Effector memory CD8-positive, alpha-beta T cell (primary cell): ENCODE data around the gene AFF3.
"Not testable (repeated sequence)": the region's sequence is repeated elsewhere in the genome, so short reads cannot be mapped to it uniquely, and the experiment has no call there.

Experiments
- ATAC-seq: fragments of 150-1000 bp; cut with Tn5 transposase; replicated peaks from 2 replicates; pipeline ENCODE4 v1.10.0; 2021; ENCODE audit warnings: mild to moderate bottlenecking, moderate library complexity
- DNase-seq, 3 experiments: peaks; one replicate each; pipeline ENCODE4 v3.0.0; 2021
- H3K27ac Mint-ChIP-seq, 2 donors: one replicate each; pipeline ENCODE4 v1.8.0; 2022; ENCODE audit warnings: mild to moderate bottlenecking in 2 of 2, mixed read lengths in 2 of 2, moderate library complexity in 2 of 2
- H3K27me3 Mint-ChIP-seq, 2 donors: one replicate each; pipeline ENCODE4 v1.8.0; 2022; ENCODE audit warnings: mixed read lengths in 2 of 2
- H3K36me3 Mint-ChIP-seq: one replicate; pipeline ENCODE4 v1.8.0; 2022; ENCODE audit warnings: mild to moderate bottlenecking, moderate library complexity, mixed read lengths; ENCODE audit not compliant: insufficient read depth
- H3K4me1 Mint-ChIP-seq, 2 donors: one replicate each; pipeline ENCODE4 v1.8.0; 2022; ENCODE audit warnings: low read depth in 2 of 2, mixed read lengths in 2 of 2
- H3K4me3 Mint-ChIP-seq, 2 donors: one replicate each; pipeline ENCODE4 v1.8.0; 2022; ENCODE audit warnings: mild to moderate bottlenecking in 2 of 2, mixed read lengths in 2 of 2, moderate library complexity in 2 of 2
- H3K9me3 Mint-ChIP-seq, 2 donors: one replicate each; pipeline ENCODE4 v1.8.0; 2022; ENCODE audit warnings: mixed read lengths in 2 of 2

Gene AFF3

DNA sequence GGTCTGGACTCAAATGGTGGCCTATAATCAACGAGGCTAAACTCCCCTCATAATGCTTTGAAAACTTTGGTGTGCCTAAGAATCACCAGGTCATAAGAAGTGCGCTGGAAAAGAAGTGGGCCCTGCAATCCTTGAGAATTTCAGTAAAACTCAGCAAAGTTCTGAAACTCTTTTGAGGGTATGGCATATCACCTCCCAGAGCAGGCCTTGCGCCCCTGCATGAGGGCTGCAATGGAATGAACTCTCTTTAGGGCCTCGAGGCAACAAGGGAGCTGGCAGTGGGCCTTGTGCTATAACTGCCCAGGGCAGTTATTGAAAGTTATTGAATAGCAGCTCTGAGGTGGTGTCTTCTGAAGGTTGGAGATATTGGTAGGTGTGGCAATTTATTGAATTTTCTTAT, 34.5 kb upstream of the AFF3 start:
- Mint-ChIP-seq H3K4me3 (no peak overlapping the region), H3K27ac (no peak overlapping the region), H3K27me3 (no peaks in the 10 kb centered on the region), H3K36me3 (no peaks in the 10 kb centered on the region), H3K9me3 (no peaks in the 10 kb centered on the region), H3K4me1 (no peaks in the 10 kb centered on the region)
- ATAC-seq (no peak), DNase-seq (no peak)

GRCh38 chr2:100174026-100174431, 31.6 kb upstream of the AFF3 start:
- Mint-ChIP-seq H3K36me3 (no peaks in the 10 kb centered on the region), H3K27me3 (no peaks in the 10 kb centered on the region), H3K9me3 (no peaks in the 10 kb centered on the region), H3K27ac (no peak overlapping the region), H3K4me3 (no peak overlapping the region), H3K4me1 (no peaks in the 10 kb centered on the region)
- ATAC-seq (no peak), DNase-seq (no peak)

DNA sequence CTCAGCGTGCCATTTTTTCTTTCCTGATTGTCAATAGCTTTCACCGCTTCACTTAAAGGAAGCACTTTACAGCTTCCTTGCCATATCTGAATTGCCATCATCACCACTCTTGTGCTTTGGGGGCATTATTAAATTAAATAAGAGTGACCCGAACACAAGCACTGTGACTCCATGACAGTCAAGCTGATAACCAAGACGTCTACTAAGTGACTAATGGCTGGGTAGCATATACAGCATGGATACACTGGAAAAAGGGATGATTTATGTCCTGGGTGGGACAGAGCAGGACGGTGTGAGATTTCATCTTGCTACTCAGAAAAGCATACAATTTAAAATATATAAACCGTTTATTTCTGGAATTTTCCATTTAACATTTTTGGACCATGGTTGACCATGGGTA, 24.3 kb upstream of the AFF3 start:
- Mint-ChIP-seq H3K4me1 (no peaks in the 10 kb centered on the region), H3K36me3 (no peaks in the 10 kb centered on the region), H3K9me3 (no peaks in the 10 kb centered on the region), H3K4me3 (no peak overlapping the region), H3K27ac (no peak overlapping the region), H3K27me3 (no peaks in the 10 kb centered on the region)
- ATAC-seq (no peak), DNase-seq (no peak)

GRCh38 chr2:100163605-100164004, 21.2 kb upstream of the AFF3 start:
- ATAC-seq, result no peak
- H3K27ac Mint-ChIP-seq, result no peak overlapping the region

DNA sequence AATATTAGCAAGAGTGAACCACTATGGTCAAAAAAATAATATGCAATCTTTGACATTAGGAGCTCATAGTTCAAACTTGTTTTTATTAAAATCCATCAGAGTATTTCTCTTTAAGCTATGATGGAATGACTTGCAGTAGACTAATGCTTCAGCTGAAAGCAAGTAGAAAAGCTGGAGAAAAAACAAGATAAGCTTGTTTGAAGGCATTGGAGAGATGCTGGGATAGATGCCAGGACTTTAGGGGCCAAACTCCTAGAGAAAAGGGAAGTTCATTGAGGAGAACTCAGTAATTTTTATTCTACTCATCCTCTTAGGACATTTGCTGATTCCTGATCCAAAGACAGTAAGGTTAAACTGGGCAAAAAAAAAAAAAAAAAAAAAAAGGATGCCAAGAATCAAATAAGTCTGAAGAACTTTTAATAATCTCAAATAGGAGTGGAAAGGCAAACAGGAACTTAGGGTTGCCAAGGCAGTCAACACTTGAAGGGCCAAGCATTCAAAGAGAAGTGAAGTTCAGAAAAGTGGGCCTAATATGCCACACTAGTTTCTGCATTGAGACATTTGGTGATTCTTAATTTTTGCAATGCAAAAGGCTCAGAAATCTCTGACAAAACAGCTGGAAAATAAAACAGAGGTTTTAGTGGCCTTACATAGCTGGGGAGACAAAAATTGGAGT, 19.7 kb upstream of the AFF3 start:
- Mint-ChIP-seq H3K9me3 (no peaks in the 10 kb centered on the region), H3K27me3 (peaks cover 5 to 6% of the 10 kb centered on the region in 2 donors), H3K36me3 (no peaks in the 10 kb centered on the region), H3K27ac (no peak overlapping the region), H3K4me1 (no peaks in the 10 kb centered on the region), H3K4me3 (no peak overlapping the region)
- no peak for ATAC-seq
- DNase-seq, result no peak

More at GRCh38 chr2:100163605-100164004, 21.2 kb upstream of the AFF3 start:
- H3K9me3 Mint-ChIP-seq, result no peaks in the 10 kb centered on the region
- no peak overlapping the region for H3K4me3 Mint-ChIP-seq
- no peak for DNase-seq
- peaks cover under 1 to 6% of the 10 kb centered on the region in 2 donors for H3K27me3 Mint-ChIP-seq
- no peaks in the 10 kb centered on the region for H3K4me1 Mint-ChIP-seq
- H3K36me3 Mint-ChIP-seq, result no peaks in the 10 kb centered on the region

GRCh38 chr2:100160396-100160795, 18.0 kb upstream of the AFF3 start:
- ATAC-seq (no peak), DNase-seq (no peak)
- Mint-ChIP-seq H3K36me3 (no peaks in the 10 kb centered on the region), H3K4me1 (no peaks in the 10 kb centered on the region), H3K27ac (no peak overlapping the region), H3K27me3 (peaks cover 5 to 6% of the 10 kb centered on the region in 2 donors), H3K9me3 (no peaks in the 10 kb centered on the region), H3K4me3 (no peak overlapping the region)

- H3K4me1 Mint-ChIP-seq, DNase-seq, H3K9me3 Mint-ChIP-seq, H3K27me3 Mint-ChIP-seq, H3K4me3 Mint-ChIP-seq, H3K27ac Mint-ChIP-seq, ATAC-seq, H3K36me3 Mint-ChIP-seq: not testable (repeated sequence)
These were observed 9.4 kb upstream of the AFF3 start for GRCh38 chr2:100151832-100152231.

DNA sequence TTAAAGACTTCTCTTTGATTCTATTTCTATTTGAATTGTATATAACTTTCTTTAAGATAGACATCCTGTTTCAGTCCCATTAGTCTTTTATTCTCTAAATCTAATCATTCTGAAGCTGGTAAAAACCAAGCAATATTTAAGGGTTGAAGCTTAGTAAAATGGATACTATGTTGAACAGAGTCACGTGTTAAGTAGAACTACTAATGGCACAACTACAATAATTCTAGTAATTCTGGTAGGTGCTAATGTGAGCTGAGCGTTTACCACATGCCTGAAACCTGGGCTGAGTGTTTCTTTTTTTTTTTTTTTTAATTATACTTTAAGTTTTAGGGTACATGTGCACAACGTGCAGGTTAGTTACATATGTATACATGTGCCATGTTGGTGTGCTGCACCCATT, 8.9 kb upstream of the AFF3 start:
- Mint-ChIP-seq H3K4me1 (no peaks in the 10 kb centered on the region), H3K9me3 (peaks cover 7% of the 10 kb centered on the region in 2 donors), H3K36me3 (peaks cover 4% of the 10 kb centered on the region), H3K27me3 (peaks cover 0 to 5% of the 10 kb centered on the region in 2 donors), H3K4me3 (no peak overlapping the region), H3K27ac (no peak overlapping the region)
- DNase-seq (no peak), ATAC-seq (no peak)

GRCh38 chr2:100148883-100149282, 6.5 kb upstream of the AFF3 start:
- Mint-ChIP-seq H3K36me3 (peaks cover 5% of the 10 kb centered on the region), H3K9me3 (peaks cover 5 to 11% of the 10 kb centered on the region in 2 donors), H3K4me3 (no peak overlapping the region), H3K27me3 (peaks cover 0 to 19% of the 10 kb centered on the region in 2 donors), H3K4me1 (no peaks in the 10 kb centered on the region), H3K27ac (no peak overlapping the region)
- DNase-seq (no peak), ATAC-seq (no peak)

DNA sequence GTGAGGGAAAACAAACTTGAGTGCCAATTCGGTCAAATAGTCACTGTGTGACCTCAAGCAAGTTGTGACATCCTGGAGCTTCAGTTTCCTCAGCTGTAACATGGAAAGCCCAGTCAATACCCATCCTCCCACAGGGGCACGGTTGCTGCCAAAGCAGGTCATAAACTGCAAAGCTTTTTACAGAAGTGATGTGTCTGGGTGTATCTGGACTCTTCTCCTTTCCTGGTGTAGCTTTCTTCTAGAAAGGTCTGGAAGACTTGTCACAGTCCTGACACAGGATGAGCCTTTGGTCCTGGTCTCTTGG, 4.2 kb upstream of the AFF3 start:
- Mint-ChIP-seq H3K36me3 (peaks cover 7% of the 10 kb centered on the region), H3K27ac (no peak overlapping the region), H3K4me1 (peaks cover 11 to 12% of the 10 kb centered on the region in 2 donors), H3K4me3 (no peak overlapping the region), H3K9me3 (peaks cover 3 to 10% of the 10 kb centered on the region in 2 donors), H3K27me3 (peaks cover 0 to 29% of the 10 kb centered on the region in 2 donors)
- DNase-seq (no peak), ATAC-seq (no peak)

DNA sequence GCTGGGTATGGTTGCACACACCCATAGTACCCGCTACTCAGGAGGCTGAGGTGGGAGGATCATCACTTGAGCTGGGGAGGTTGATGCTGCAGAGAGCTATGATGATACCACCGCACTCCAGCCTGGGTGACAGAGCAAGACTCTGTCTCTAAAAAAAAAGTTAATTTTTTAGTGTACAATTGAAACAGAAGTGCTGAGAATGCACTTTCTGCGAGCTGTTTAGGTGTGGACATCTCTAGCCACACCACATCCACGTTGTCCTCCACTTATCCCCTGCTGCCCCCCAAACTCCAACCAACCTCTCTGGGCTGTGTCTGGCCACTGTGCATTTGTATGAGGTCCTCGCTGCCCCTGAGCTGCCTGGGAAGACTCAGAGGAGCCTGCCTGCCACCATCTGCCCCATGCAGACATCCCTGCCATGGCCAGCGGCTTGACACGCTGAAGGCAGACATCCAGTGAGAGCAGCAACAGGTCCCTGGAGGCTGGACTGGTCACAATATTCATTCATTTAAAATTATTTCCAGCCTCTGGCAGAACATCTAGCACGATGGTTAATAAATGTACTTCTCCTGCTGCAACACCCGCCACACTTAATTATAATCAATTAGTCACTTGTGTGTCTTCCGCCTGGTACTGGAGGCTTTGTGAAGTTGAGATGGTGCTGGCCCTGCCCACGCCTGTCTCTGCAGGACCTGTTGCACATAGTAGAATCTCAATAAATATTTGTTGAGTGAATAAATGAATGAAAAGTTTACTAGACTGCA, 3.7 kb upstream of the AFF3 start:
- ATAC-seq, result no peak
- no peak for DNase-seq
- Mint-ChIP-seq H3K4me1 (peaks cover 11 to 12% of the 10 kb centered on the region in 2 donors), H3K36me3 (peaks cover 7% of the 10 kb centered on the region), H3K9me3 (peaks cover 3 to 10% of the 10 kb centered on the region in 2 donors), H3K27ac (no peak overlapping the region), H3K4me3 (no peak overlapping the region), H3K27me3 (peaks cover 0 to 29% of the 10 kb centered on the region in 2 donors)

DNA sequence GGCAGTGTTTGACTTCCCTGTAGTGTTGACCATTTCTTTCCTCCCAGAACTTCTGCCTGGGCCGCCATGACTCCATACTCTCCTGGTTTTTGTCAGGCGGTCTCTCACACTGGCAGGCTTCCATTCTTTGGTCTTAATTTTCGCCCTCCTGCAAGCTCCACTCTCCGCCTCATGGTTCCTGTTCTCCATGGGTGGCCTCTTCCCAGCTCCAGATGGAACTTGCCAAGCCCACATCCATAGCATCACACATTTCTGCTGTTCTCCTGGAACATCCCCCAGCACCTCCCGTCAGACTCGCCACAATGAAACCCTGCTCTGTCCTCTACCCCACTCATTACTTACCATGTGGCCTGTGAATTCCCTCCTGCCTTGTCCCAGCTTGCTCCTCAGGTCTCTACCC, 896 bp upstream of the AFF3 start:
- Mint-ChIP-seq H3K27me3 (peaks cover 0 to 29% of the 10 kb centered on the region in 2 donors), H3K4me3 (no peak overlapping the region), H3K36me3 (peaks cover 9% of the 10 kb centered on the region), H3K27ac (no peak overlapping the region), H3K4me1 (peaks cover 11 to 13% of the 10 kb centered on the region in 2 donors), H3K9me3 (peaks cover 0 to 10% of the 10 kb centered on the region in 2 donors)
- DNase-seq (no peak), ATAC-seq (no peak)

GRCh38 chr2:100141906-100142305, 484 bp downstream of the AFF3 start:
- H3K4me3 Mint-ChIP-seq, result peak overlapping the region; percentile 78 to 82
- peaks cover 6% of the 10 kb centered on the region for H3K36me3 Mint-ChIP-seq
- H3K27ac Mint-ChIP-seq, result peak overlapping the region; percentile 24 to 47
- ATAC-seq, result no peak
- peaks cover 0 to 10% of the 10 kb centered on the region in 2 donors for H3K9me3 Mint-ChIP-seq
- peaks cover 0 to 29% of the 10 kb centered on the region in 2 donors for H3K27me3 Mint-ChIP-seq
- DNase-seq, result no peak
- peaks cover 11 to 20% of the 10 kb centered on the region in 2 donors for H3K4me1 Mint-ChIP-seq

DNA sequence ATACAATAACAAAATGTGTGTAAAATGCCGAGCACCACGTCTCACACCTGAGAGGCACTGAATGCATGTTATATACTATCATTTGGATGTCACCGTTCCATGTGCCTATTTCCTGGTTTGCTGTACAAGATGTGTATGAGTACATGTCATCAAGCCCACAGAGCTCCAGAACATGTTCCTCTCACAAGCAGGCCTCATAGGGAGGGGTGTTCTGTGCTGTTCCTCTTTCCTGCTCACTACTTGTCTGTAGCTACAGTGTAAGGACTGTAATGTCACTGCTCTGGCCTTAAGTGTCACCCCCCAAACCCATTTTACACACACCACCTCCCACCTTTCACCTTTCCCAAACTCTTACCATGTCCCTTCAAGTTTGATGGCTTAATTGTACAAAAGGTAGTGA, 1.8 kb downstream of the AFF3 start:
- Mint-ChIP-seq H3K36me3 (peaks cover 6% of the 10 kb centered on the region), H3K27me3 (peaks cover 0 to 20% of the 10 kb centered on the region in 2 donors), H3K27ac (no peak overlapping the region), H3K4me3 (no peak overlapping the region), H3K4me1 (peaks cover 11 to 20% of the 10 kb centered on the region in 2 donors), H3K9me3 (peaks cover 0 to 10% of the 10 kb centered on the region in 2 donors)
- DNase-seq (no peak), ATAC-seq (no peak)
